IMR-90 (cell line): ENCODE results near the gene SLX4IP. TPM values are rescaled to one million over a fixed set of nuclear protein-coding genes. Genes with fewer than 3 reads are reported as not detected.
A peak's percentile ranks its signal among the peaks of the same experiment; 100 is the strongest.

ENCODE experiments used
- ATAC-seq: fragments of 200-7000 bp; cut with Tn5 transposase; 2 replicates; pipeline ENCODE4 v1.9.1; 2020; ENCODE audit warnings: low read depth, mild to moderate bottlenecking, moderate library complexity
- BruUV-seq: library from RNA; stranded (reverse); fragments of 400-500 nt; replicated peaks from 2 replicates; lab custom pipeline; 2021; lab: Mats Ljungman, UMichigan
- CTCF ChIA-PET: fragments of 300-600 bp; formaldehyde crosslinking; extraction: SDS; loops from one replicate; lab custom pipeline; 2021; ENCODE audit warnings: antibody characterized with exemption; lab: Yijun Ruan, JAX
- POLR2A ChIA-PET: fragments of 300-600 bp; sonication (Branson Sonifier 250); formaldehyde crosslinking; loops from one replicate; lab custom pipeline; 2022; ENCODE audit warnings: antibody characterized with exemption; ENCODE audit not compliant: unreplicated experiment; lab: Charles Lee
- DNase-seq: peaks from one replicate; pipeline ENCODE4 v3.0.0; 2013
- H2AFZ ChIP-seq: replicated peaks from 2 replicates; pipeline ENCODE3; 2013; ENCODE audit warnings: low read length, mild to moderate bottlenecking; ENCODE audit not compliant: poor library complexity
- H2AK5ac ChIP-seq: 2 replicates; pipeline ENCODE4 v1.6.1; 2013; ENCODE audit warnings: low read depth, low read length, inconsistent platforms
- H2AK9ac ChIP-seq: replicated peaks from 2 replicates; pipeline ENCODE3; 2013; ENCODE audit warnings: mild to moderate bottlenecking, low read depth, low read length, moderate library complexity; ENCODE audit not compliant: poor library complexity
- H2BK120ac ChIP-seq: 2 replicates; pipeline ENCODE4 v1.6.1; 2013; ENCODE audit warnings: low read depth, low read length, inconsistent platforms
- H2BK15ac ChIP-seq: 3 replicates; pipeline ENCODE4 v1.6.1; 2013; ENCODE audit warnings: low read depth, low read length, inconsistent platforms
- H2BK20ac ChIP-seq: 2 replicates; pipeline ENCODE4 v1.6.1; 2013; ENCODE audit warnings: low read depth, mild to moderate bottlenecking, inconsistent platforms, low read length, moderate library complexity
- H2BK5ac ChIP-seq: 2 replicates; pipeline ENCODE4 v1.6.1; 2013; ENCODE audit warnings: mild to moderate bottlenecking, low read depth, low read length, inconsistent platforms; ENCODE audit not compliant: poor library complexity, severe bottlenecking
- H3K14ac ChIP-seq: replicated peaks from 2 replicates; pipeline ENCODE4 v1.6.1; 2013; ENCODE audit warnings: low read depth, low read length, inconsistent platforms
- H3K18ac ChIP-seq: 2 replicates; pipeline ENCODE4 v1.6.1; 2013; ENCODE audit warnings: low read depth, low read length, control low read depth
- H3K23ac ChIP-seq: 2 replicates; pipeline ENCODE4 v1.6.1; 2013; ENCODE audit warnings: low read depth, low read length, inconsistent platforms
- H3K27ac ChIP-seq: 2 replicates; pipeline ENCODE4 v1.5.1; 2013; ENCODE audit warnings: mild to moderate bottlenecking, control low read depth, low read length; ENCODE audit not compliant: insufficient read depth
- H3K27me3 ChIP-seq: 2 replicates; pipeline ENCODE4 v1.6.1; 2013; ENCODE audit warnings: low read length; ENCODE audit not compliant: control insufficient read depth, insufficient read depth
- H3K36me3 ChIP-seq: 2 replicates; pipeline ENCODE4 v1.6.1; 2013; ENCODE audit warnings: low read length, mixed read lengths; ENCODE audit not compliant: control insufficient read depth, insufficient read depth
- H3K4ac ChIP-seq: 2 replicates; pipeline ENCODE4 v1.6.1; 2013; ENCODE audit warnings: low read depth, low read length, inconsistent platforms
- H3K4me1 ChIP-seq: 2 replicates; pipeline ENCODE4 v1.6.1; 2013; ENCODE audit warnings: low read length, mixed read lengths; ENCODE audit not compliant: control insufficient read depth, insufficient read depth
- H3K4me2 ChIP-seq: 2 replicates; pipeline ENCODE4 v1.6.1; 2013; ENCODE audit warnings: low read depth, mild to moderate bottlenecking, control low read depth, low read length, moderate library complexity
- H3K4me3 ChIP-seq: 2 replicates; pipeline ENCODE4 v1.5.1; 2013; ENCODE audit warnings: low read depth, mild to moderate bottlenecking, control low read depth, low read length, moderate library complexity; ENCODE audit not compliant: insufficient read depth
- H3K56ac ChIP-seq: 2 replicates; pipeline ENCODE4 v1.6.1; 2013; ENCODE audit warnings: low read length, inconsistent platforms; ENCODE audit not compliant: insufficient read depth; ENCODE audit errors: extremely low read depth
- H3K79me1 ChIP-seq, 2 experiments: 2 replicates each; pipeline ENCODE4 v1.6.1; 2013; ENCODE audit warnings: low read length in 2 of 2, inconsistent platforms in 1 of 2, low read depth in 1 of 2
- H3K9ac ChIP-seq: 2 replicates; pipeline ENCODE4 v1.6.1; 2013; ENCODE audit warnings: low read depth, low read length, control low read depth
- H3K9me1 ChIP-seq: 2 replicates; pipeline ENCODE4 v1.6.1; 2013; ENCODE audit warnings: low read length, inconsistent platforms; ENCODE audit not compliant: insufficient read depth
- H3K9me3 ChIP-seq: 2 replicates; pipeline ENCODE4 v1.6.1; 2013; ENCODE audit warnings: low read length; ENCODE audit not compliant: control insufficient read depth, insufficient read depth
- H4K20me1 ChIP-seq: 2 replicates; pipeline ENCODE4 v1.6.1; 2013; ENCODE audit warnings: low read length, inconsistent platforms; ENCODE audit not compliant: insufficient read depth
- H4K5ac ChIP-seq: 2 replicates; pipeline ENCODE4 v1.6.1; 2013; ENCODE audit warnings: mild to moderate bottlenecking, low read depth, low read length, control low read depth
- H4K8ac ChIP-seq, 2 experiments: 2 replicates each; pipeline ENCODE4 v1.6.1; 2013; ENCODE audit warnings: low read depth in 2 of 2, low read length in 2 of 2, control low read depth in 1 of 2, inconsistent platforms in 1 of 2
- H4K91ac ChIP-seq: 2 replicates; pipeline ENCODE4 v1.6.1; 2013; ENCODE audit warnings: low read depth, low read length, inconsistent platforms; ENCODE audit not compliant: insufficient read depth
- BHLHE40 ChIP-seq: fragments of 150-350 bp; IDR thresholded peaks from 2 replicates; pipeline ENCODE4 v1.6.1; 2016; ENCODE audit warnings: mild to moderate bottlenecking, low read depth, low read length
- CEBPB ChIP-seq: IDR thresholded peaks from 2 replicates; pipeline ENCODE4 v1.6.1; 2012; ENCODE audit warnings: low read depth, low read length, improper control_type of control experiment
- FOS ChIP-seq: fragments of 150-350 bp; IDR thresholded peaks from 2 replicates; pipeline ENCODE4 v1.6.1; 2016; ENCODE audit warnings: low read depth, low read length
- MAZ ChIP-seq: IDR thresholded peaks from 2 replicates; pipeline ENCODE4 v1.6.1; 2012; ENCODE audit warnings: low read depth, mild to moderate bottlenecking, low read length, improper control_type of control experiment, moderate library complexity, borderline replicate concordance
- MXI1 ChIP-seq: IDR thresholded peaks from 2 replicates; pipeline ENCODE4 v1.6.1; 2012; ENCODE audit warnings: low read depth, mild to moderate bottlenecking, low read length, moderate library complexity, borderline replicate concordance
- NFE2L2 ChIP-seq: fragments of 150-350 bp; IDR thresholded peaks from 2 replicates; pipeline ENCODE4 v1.6.1; 2016; ENCODE audit warnings: low read depth, mild to moderate bottlenecking, low read length
- POLR2A ChIP-seq: IDR thresholded peaks from 2 replicates; pipeline ENCODE4 v1.6.1; 2012; ENCODE audit warnings: mild to moderate bottlenecking, low read depth, low read length
- RAD21 ChIP-seq: IDR thresholded peaks from 2 replicates; pipeline ENCODE4 v1.6.1; 2012; ENCODE audit warnings: low read length, improper control_type of control experiment
- RFX5 ChIP-seq: IDR thresholded peaks from 2 replicates; pipeline ENCODE4 v1.8.0; 2012; ENCODE audit warnings: low read depth, mild to moderate bottlenecking, low read length, moderate library complexity
- SMC3 ChIP-seq: fragments of 150-350 bp; IDR thresholded peaks from 2 replicates; pipeline ENCODE4 v1.6.1; 2016; ENCODE audit warnings: low read depth, mild to moderate bottlenecking, antibody characterized with exemption, low read length, moderate library complexity
- USF2 ChIP-seq: fragments of 150-350 bp; IDR thresholded peaks from 2 replicates; pipeline ENCODE4 v1.6.1; 2017; ENCODE audit warnings: mild to moderate bottlenecking, antibody characterized with exemption, low read length, low read depth
- whole genome bisulfite sequencing, 2 experiments: methylation state at CpG; one replicate each; pipeline versions ENCODE4 v1.1.5 to v1.1.7; 2013; ENCODE audit warnings: missing lambda C conversion rate in 2 of 2; ENCODE audit not compliant: insufficient read length in 1 of 2; ENCODE audit errors: extremely low coverage in 2 of 2; 5-methylcytosine and 5-hydroxymethylcytosine counted together
- dilution Hi-C: fragments of 300-500 bp; cut with HindIII; formaldehyde crosslinking; loops from one replicate; pipeline ENCODE4 v1.14.3; 2018; ENCODE audit warnings: low sequenced_read_pairs; ENCODE audit not compliant: unreplicated experiment
- in situ Hi-C: fragments of 300-500 bp; cut with MboI; formaldehyde crosslinking; loops from 3 replicates; pipeline ENCODE4 v1.14.3; 2019; ENCODE audit warnings: low sequenced_read_pairs, inconsistent platforms, mixed read lengths
- intact Hi-C: fragments of 100-400 bp; cut with micrococcal nuclease; formaldehyde crosslinking; loops from 2 replicates; pipeline ENCODE4 v1.10.0; 2022
- polyA plus RNA-seq, 3 experiments: library from polyadenylated mRNA; depleted of rRNA; stranded (reverse); fragments of >200 nt; gene quantifications; 2 replicates each; pipeline ENCODE4 v1.2.3, GENCODE V29; 2012; ENCODE audit warnings: low replicate concordance in 1 of 3
- total RNA-seq: library from RNA; depleted of rRNA; stranded (reverse); fragments of >200 nt; gene quantifications from 2 replicates; pipeline ENCODE4 v1.2.3, GENCODE V29; 2012
- TF ChIP-seq, protein P1 (sequence below): fragments of 150-350 bp; IDR thresholded peaks from 2 replicates; pipeline ENCODE4 v1.6.1; 2016; ENCODE audit warnings: low read depth, mild to moderate bottlenecking, low read length, moderate library complexity, borderline replicate concordance

SLX4IP gene
- total and polyA plus RNA-seq, 2 of the 4 experiments (the other 2 are of a cell fraction) = 1.3 to 5.9 TPM

DNA sequence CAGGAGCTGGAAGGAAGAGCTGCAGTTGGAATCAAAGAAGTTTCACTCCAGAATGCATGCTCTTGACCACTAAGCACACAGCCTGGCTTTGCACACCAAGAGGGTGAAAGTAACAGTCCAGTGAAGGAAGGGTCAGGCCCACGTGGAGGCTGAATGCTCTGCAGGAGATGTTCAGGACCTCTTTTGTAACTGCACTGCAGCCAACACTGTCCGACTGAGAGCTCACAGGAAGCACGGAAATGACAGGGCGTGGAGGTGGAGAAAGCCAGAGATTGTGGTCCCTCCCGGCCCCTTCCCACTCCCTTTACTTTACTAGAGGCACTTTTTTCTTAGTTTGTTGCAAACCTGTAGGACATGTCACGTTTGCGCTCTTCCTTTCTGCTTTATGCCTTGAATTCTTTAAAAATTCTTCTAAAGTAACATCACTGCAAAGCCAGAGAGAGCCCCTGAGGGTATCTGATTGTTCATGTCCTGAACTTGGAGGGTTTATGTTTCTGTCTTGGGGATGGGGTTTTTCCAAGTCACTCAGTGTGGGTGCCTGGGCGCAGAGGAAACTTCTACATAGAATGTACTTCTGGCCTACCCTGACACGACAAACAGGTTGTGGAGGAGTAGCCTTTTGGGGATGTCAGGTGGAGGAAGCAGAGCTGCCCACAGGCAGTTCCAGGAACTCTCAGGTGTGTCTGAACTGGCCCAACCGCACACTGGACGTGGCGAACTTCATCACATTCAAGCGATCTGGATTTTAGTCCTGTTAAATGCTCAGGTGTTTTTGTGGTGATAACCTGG, 197.8 kb downstream of the SLX4IP start (continued):
- TF ChIP-seq RFX5 = no peak

GRCh38 chr20:10633718-10634117, 198.6 kb downstream of the SLX4IP start:
- peaks cover 6% of the 10 kb centered on the region; the same call in 1 of the 2 replicates for H3K36me3 ChIP-seq
- H2BK15ac ChIP-seq = peak overlapping the region; percentile 69; the same call in 2 of the 3 replicates
- H2AFZ ChIP-seq = no peak overlapping the region
- BruUV-seq = no TSS peak
- H3K4me3 ChIP-seq = no peak overlapping the region
- H2BK5ac ChIP-seq = no peak overlapping the region
- H4K20me1 ChIP-seq = no peaks in the 10 kb centered on the region
- no peak overlapping the region for H3K27ac ChIP-seq
- no peak overlapping the region for H3K4me2 ChIP-seq
- H4K5ac ChIP-seq = no peak overlapping the region
- dilution Hi-C loops (no loop called here), in situ Hi-C loops (no loop called here), intact Hi-C loops (loop anchor here (2.0 kb wide), 1 partner anchor 75 kb away; no protein-coding TSS in a partner anchor)
- H4K91ac ChIP-seq = no peak overlapping the region; the same call in 1 of the 2 replicates
- WGBS, 2 experiments = 100% methylated on average over 3 of the region's 5 CpGs; no CpG with 5 or more reads in 1 of the 2 experiments
- CTCF ChIA-PET = no interaction called here
- peaks cover 0 to 18% of the 10 kb centered on the region in 2 experiments; a peak in 2 of 4 replicates for H3K79me1 ChIP-seq
- ATAC-seq (no peak), DNase-seq (no peak)
- no peaks in the 10 kb centered on the region for H3K27me3 ChIP-seq
- no peak overlapping the region for H2AK9ac ChIP-seq
- no peak overlapping the region for H3K9ac ChIP-seq
- H2BK20ac ChIP-seq = peak overlapping the region; percentile 35; the same call in 1 of the 2 replicates
- H3K18ac ChIP-seq = no peak overlapping the region
- POLR2A ChIA-PET = no interaction called here
- peak overlapping the region; percentile 83; the same call in 1 of the 2 replicates for H2AK5ac ChIP-seq
- peaks cover 24% of the 10 kb centered on the region for H3K4me1 ChIP-seq
- H3K56ac ChIP-seq = no peak overlapping the region
- no peak overlapping the region for H3K23ac ChIP-seq
- no peaks in the 10 kb centered on the region for H3K9me3 ChIP-seq
- peak overlapping the region; percentile 44 for H3K4ac ChIP-seq
- H2BK120ac ChIP-seq = 0 out of 2 replicates have a peak overlapping the region, but pooled peaks have one; percentile 25
- peaks cover 16% of the 10 kb centered on the region for H3K9me1 ChIP-seq
- no peak overlapping the region for H3K14ac ChIP-seq
- no peak overlapping the region; a peak in 1 of 4 replicates for H4K8ac ChIP-seq
- no peak for TF ChIP-seq BHLHE40
- TF ChIP-seq USF2 = no peak
- TF ChIP-seq RAD21 = no peak
- no peak for TF ChIP-seq CEBPB
- no peak for TF ChIP-seq POLR2A
- no peak for TF ChIP-seq NFE2L2
- no peak for TF ChIP-seq SMC3
- TF ChIP-seq MXI1 = no peak
- no peak for TF ChIP-seq MAZ
- TF ChIP-seq, protein P1, sequence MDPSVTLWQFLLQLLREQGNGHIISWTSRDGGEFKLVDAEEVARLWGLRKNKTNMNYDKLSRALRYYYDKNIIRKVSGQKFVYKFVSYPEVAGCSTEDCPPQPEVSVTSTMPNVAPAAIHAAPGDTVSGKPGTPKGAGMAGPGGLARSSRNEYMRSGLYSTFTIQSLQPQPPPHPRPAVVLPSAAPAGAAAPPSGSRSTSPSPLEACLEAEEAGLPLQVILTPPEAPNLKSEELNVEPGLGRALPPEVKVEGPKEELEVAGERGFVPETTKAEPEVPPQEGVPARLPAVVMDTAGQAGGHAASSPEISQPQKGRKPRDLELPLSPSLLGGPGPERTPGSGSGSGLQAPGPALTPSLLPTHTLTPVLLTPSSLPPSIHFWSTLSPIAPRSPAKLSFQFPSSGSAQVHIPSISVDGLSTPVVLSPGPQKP = no peak
- no peak for TF ChIP-seq FOS
